Pons (tissue), 1 donor: ENCODE data around the gene NUP37.
"Not testable (repeated sequence)": the region's sequence is repeated elsewhere in the genome, so short reads cannot be mapped to it uniquely, and the experiment has no call there.

Experiments
- DNase-seq: peaks from one replicate; pipeline ENCODE4 v3.0.0-alpha.2; 2016; ENCODE audit warnings: low spot score

The NUP37 gene

DNA sequence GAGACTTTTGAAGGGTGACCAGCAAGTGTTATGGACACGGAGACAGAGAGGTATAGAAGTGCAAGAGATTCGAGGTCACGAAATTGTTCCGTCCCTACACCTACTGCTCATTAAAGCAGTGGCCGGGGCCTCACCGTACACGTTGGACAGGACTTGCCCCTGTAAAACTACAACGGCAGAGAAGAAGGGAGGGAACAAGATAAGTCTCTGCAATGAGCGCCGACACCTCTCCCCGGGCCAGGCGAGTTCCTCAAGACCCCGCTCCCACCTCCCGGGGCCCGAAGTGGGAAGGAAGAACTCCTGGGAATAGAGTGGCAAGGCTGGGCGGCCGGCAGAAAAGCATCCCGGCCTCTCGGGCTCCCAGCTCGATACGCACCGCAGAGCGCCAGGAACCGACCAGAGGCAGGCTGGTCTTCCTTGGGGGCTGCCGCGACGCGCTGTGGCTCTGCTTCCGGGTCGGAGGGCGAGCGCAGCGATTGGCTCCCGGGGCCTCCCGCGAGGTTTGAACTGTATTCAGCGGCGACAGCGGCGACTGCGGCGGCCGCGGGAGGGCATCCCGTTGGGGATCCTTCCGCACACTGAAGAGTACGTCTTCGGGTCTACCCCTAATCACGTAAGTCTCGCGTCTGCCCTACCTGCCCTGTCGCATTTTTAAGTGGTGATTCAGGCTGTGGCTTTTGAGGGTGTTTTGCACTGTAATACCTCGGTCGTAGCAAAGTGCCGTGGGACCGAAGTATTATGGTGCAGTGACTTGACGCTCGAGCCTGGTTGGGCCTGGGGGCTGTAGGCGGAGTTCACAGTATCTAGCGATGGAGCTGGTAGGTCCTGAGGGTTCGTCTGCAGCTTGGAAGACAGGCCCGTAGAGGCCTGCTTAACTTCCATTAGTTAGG is at the start of gene NUP37, which contains the start of gene PARPBP:
Gene NUP37, minus strand, starts transcription at position 441 of the 890 bp plus-strand sequence. CDS start 1,596 bp downstream, outside the sequence.
Gene PARPBP, plus strand, starts transcription at position 510 of the 890 bp plus-strand sequence. CDS start 3,706 bp downstream, outside the sequence.
- DNase-seq = peak; percentile 71

DNA sequence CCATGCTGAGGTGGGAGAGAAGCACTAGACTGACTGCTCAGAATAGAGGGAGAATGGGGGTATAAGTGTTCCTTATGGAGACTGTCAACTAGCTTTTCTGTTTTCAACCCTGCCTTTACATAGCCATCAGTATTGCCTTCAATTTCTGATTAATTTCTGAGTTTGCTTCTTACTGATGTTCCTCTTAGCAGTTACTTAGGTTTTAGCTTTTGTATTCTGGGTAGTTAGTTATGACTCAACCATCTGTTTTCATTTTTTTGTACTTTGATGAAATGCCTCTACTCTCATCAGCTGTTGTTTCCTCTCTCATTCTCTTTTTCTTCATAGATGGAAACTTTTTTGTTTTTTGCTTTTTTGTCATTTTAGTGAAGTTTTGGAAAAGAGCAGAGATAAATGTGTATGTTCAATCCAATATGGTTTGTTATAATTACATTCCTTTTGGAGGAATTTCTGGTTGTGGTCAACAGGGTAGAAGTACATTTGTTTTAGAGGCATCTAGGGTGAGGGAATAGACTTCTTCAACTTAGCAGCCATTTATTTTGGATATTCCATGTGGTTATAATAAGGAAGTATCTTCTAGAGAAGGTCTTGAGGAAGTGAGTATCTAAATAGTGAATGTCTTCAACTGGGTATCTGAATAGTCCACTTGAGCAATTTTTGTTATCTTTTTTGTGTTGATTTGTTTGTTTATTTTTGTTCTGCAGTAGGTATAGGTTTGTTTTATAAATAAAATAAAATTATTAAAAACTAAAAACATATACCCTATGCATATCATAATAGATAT is 48.1 kb upstream of the NUP37 start:
- DNase-seq = no peak

GRCh38 chr12:102163383-102163782 is 43.5 kb upstream of the NUP37 start:
- no peak for DNase-seq

DNA sequence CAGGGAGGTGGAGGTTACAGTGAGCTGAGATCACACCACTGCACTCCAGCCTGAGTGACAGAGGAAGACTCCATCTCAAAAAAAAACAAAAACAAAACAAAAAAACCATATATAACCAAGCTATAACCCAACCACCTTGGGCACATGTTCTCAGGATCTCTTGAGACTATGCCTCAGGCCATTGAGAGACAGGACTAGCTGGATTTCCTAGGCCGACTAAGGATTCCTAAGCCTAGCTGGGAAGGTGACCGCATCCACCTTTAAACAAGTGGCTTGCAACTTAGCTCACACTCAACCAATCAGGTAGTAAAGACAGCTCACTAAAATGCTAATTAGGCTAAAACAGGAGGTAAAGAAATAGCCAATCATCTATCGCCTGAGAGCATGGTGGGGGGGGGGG is 35.3 kb upstream of the NUP37 start:
- DNase-seq = not testable (repeated sequence)

DNA sequence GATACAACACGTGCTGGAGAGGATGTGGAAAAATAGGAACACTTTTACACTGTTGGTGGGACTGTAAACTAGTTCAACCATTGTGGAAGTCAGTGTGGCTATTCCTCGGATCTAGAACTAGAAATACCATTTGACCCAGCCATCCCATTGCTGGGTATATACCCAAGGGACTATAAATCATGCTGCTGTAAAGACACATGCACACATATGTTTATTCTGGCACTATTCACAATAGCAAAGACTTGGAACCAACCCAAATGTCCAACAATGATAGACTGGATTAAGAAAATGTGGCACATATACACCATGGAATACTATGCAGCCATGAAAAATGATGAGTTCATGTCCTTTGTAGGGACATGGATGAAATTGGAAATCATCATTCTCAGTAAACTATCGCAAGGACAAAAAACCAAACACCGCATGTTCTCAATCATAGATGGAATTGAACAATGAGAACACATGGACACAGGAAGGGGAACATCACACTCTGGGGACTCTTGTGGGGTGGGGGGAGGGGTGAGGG is 27.2 kb upstream of the NUP37 start:
- not testable (repeated sequence) for DNase-seq

DNA sequence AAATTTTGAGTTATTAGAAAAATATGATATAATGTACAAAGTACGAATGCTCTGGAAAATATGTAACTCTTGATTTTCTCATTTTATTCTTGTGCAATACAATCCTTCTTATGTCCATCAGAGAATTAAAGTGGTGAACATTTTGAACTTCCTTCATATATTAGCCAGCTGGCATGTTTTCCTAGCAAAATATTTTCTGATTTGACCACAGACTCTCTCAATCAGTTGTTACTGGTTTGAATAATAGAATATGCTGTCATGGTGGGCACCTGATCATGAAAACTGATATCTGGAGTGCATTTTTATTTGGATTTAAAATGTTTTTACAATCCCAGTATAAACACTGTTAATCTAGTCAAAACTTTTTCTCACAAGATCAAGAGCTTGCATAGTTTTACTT is 24.3 kb upstream of the NUP37 start:
- DNase-seq = no peak

GRCh38 chr12:102142866-102143373 is 23.0 kb upstream of the NUP37 start:
- not testable (repeated sequence) for DNase-seq

DNA sequence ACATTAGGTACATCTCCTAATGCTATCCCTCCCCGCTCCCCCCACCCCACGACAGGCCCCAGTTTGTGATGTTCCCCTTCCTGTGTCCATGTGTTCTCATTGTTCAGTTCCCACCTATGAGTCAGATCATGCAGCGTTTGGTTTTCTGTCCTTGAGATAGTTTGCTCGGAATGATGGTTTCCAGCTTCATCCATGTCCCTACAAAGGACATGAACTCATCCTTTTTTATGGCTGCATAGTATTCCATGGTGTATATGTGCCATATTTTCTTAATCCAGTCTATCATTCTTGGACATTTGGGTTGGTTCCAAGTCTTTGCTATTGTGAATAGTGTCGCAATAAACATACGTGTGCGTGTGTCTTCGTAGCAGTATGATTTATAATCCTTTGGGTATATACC is 17.7 kb upstream of the NUP37 start:
- DNase-seq = not testable (repeated sequence)

DNA sequence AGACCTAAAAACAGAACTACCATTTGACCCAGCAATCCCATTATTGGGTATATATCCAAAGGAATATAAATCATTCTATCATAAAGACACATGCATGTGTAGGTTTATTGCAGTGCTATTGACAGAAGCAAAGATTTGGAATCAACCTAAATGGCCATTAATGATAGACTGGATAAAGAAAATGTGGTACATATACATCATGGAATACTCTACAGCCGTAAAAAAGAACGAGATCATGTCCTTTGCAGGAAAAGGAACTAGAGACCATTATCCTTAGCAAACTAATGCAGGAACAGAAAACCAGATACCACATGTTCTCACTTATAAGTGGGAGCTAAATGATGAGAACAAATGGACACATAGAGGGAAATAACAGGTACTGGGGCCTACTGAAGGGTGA is 11.5 kb upstream of the NUP37 start:
- DNase-seq = not testable (repeated sequence)

DNA sequence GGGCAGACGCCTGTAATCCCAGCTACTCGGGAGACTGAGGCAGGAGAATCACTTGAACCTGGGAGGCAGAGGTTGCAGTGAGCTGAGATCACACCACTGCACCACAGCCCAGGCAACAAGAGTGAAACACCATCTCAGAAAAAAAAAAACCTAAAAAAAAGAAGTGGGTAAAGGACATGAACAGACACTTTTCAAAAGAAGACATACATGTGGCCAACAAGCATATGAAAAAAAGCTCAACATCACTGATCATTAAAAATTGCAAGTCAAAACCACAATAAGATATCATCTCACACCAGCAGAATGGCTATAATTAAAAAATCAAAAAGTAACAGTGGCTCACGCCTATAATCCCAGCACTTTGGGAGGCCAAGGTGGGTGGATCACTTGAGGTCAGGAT is 10.8 kb upstream of the NUP37 start:
- not testable (repeated sequence) for DNase-seq

DNA sequence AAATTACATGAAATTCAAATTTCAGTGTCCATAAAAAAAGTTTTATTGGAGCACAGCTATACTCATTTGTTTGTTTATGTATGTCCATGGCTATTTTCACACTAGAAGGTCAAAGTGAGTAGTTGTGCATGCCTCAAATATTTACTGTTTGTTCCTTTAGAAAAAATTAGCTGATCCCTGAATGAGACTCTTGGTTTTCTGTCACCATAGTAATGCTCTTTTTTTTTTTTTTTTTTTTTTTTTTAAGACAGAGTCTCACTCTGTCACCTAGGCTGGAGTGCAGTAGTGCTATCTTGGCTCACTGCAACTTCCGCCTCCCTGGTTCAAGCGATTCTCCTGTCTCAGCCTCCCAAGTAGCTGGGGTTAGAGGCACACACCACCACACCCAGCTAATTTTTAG is 1.4 kb upstream of the NUP37 start:
- not testable (repeated sequence) for DNase-seq

GRCh38 chr12:102120886-102121285 is 972 bp upstream of the NUP37 start:
- no peak for DNase-seq

DNA sequence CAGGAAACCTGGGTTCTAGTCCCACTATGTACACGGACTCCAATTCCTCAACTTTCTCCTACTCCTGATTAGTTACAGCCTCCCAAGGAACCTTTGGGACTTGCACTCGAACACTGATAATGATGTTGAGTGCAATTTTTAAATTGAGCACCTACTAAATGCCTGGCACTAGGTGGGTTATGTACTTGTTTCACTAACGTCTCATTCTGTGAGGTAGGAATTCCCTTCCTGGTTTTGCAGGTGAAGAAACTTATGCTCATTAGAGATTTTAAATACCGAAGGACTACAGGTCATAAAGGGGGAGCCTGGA is 605 bp upstream of the NUP37 start:
- DNase-seq = no peak

DNA sequence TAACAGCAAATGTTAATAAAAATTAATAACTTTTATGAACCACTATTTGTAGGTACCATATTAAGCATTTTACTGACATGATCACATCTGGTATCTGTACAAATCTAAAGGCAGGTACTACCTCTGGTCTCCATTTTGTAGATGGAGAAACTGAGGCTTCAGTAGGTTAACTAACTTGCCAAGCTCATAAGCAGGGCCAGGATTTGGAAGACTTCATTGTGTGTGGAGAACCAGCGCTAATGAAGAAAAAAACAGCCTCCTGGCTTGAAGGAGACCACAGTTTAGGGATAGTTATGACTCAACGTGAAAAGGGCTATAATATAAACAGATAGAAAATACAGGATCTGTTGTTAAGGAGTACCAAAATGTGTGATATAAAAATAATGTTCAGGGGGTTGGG is 1.0 kb downstream of the NUP37 start:
- no peak for DNase-seq

- no peak for DNase-seq
Observed at GRCh38 chr12:102116392-102116791, 3.5 kb downstream of the NUP37 start.

DNA sequence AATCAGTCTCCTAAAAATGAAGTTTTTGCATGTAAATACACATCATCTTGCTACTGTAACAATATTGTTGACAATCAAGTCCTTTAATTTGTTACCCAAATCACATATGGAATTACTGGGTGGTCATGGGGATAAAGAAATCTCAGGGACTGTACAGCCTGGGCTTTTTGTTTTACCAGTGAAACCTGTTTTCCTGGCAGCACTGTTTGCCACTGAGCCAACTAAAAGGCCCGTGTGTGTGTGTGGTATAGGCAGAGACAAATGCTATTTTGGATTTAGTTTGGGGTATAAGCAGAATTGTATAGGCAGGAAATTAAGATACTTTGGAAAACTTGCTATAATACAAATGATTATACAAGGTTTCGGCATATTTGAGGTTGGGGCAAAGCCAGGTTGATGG is 5.7 kb downstream of the NUP37 start:
- no peak for DNase-seq

DNA sequence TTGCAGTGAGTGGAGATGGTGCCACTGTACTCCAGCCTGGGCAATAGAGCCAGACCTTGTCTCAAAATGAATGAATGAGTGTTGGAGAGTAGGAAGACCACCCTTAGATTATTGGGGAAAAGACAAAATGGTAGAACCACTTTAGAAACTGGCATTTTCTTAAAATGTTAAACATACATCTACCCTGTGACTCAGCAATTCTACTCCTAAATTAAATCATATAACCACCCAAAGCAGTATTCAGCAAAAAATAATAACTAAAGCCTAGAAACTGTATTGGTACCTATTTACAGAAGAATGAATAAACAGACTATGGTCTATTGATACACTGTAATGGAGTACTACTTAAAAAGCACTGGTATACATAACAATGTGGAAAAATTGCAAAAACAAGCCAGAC is 9.1 kb downstream of the NUP37 start:
- no peak for DNase-seq

- no peak for DNase-seq
Observed at GRCh38 chr12:102107970-102108369, 11.9 kb downstream of the NUP37 start.

GRCh38 chr12:102106905-102107304 is 13.0 kb downstream of the NUP37 start:
- no peak for DNase-seq

- DNase-seq = no peak
Observed at GRCh38 chr12:102096855-102097254, 23.1 kb downstream of the NUP37 start.

DNA sequence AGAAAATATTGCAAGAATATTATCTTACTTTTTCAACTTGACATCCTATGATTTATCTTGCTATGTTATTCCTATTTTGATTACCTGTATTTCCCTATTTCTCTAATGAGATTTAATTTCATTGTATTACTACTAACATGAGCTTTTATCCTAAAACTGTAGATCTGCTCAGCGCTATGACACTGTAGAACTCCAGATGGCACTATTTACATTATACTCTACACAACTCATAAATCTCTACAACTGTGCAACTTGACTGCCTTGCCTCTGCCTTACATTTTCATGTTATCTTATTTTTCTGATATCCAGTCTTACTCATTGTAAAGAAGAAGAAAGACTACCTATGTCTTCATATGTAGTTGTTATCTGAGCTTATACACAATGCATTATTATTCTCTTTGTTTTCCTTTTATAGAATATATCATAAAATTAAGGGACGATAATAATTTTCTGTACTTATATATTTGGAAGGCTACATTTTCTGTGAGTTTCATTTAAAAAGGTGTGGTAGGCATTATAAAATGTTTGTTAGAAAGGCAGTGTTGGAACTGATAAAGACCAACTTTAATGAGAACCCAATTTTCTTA is 24.1 kb downstream of the NUP37 start:
- DNase-seq = peak; percentile 28

DNA sequence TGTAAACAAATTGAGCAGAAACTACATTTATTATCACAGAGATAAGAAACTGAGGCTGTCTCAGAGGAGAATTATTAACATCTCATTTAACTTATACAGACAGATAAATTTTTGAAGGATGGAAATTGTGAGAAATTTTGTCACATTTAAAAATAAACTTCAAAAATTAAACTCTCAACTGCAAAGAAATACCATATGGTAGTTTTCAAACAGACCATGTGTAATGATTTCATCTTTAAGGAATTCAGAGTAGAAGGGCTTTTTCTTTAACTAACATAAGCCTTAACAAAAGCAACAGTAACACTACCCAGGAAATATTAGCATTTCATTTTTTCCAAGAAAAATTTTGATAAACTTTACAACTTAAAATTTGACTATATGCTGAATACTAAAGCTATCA is 26.6 kb downstream of the NUP37 start:
- DNase-seq = no peak
